ENCODE results near the gene CLBA1. TPM values are rescaled to one million over a fixed set of nuclear protein-coding genes. Genes with fewer than 3 reads are reported as not detected.

The CLBA1 gene
- polyA plus RNA-seq, 2 of the 4 experiments (the other 2 are of a cell fraction): 11.5 to 12.0 TPM

DNA sequence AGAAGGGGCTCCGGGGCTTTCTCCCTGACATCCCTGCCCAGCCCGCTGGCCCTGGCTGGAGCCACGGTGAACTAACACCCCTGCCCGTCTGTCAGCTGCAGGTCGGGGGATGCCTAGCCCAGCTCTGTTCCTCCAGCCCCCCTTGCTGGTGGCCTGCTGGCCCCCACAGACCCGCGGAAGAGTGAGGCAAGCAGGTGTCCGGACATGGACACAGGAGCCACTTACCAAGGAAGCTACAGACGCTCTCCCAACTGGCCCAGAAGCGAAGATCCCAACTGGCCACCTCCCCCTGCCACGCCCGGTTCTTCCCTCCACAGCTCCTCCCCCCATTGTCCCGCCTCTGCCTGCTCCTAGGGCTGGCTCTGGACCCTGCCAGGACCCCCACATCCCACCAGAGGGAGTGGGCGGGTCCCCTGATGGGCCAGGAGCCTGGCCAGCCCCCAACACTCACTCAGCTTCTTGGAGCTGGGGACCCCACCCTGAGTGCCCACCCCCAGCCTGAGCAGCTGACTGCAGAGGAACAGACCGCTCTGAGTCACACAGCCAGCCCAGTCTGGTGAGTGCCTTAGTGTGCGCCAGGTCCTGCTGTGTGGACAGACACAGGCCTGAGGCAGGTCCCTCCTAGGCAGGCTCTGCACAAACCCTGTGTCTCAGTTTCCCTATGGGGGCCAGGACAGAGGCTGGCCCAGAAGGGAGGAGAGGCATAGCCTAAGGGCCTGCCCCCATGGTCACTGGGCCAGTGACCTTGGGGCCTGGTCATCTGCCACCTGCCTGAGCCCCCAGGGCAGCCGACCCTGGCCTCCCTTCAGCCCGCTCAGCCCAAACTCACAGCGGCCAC is 15.1 kb upstream of the CLBA1 start (continued):
- TF ChIP-seq, protein P1, sequence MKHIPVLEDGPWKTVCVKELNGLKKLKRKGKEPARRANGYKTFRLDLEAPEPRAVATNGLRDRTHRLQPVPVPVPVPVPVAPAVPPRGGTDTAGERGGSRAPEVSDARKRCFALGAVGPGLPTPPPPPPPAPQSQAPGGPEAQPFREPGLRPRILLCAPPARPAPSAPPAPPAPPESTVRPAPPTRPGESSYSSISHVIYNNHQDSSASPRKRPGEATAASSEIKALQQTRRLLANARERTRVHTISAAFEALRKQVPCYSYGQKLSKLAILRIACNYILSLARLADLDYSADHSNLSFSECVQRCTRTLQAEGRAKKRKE (CRISPR knock-in tag; IDR thresholded peaks at IDR 0.05; ENCODE audit: low read depth): peak; percentile 62; the same call in 1 of the 2 replicates
- TF ChIP-seq EHF (CRISPR knock-in tag; IDR thresholded peaks at IDR 0.05): peak; percentile 84; the same call in 1 of the 2 replicates
- TF ChIP-seq HOXB13 (CRISPR knock-in tag; IDR thresholded peaks at IDR 0.05; ENCODE audit: low read depth): 0 out of 2 replicates have a peak, but pooled peaks have one; percentile 15
- TF ChIP-seq USF2 (IDR thresholded peaks at IDR 0.05): no peak
- TF ChIP-seq SREBF2 (IDR thresholded peaks at IDR 0.05): no peak
- TF ChIP-seq HDAC2 (IDR thresholded peaks at IDR 0.05): no peak
- peak; percentile 54; the same call in 1 of the 2 replicates for TF ChIP-seq JUNB (IDR thresholded peaks at IDR 0.05)
- no peak for TF ChIP-seq HOXA7 (CRISPR knock-in tag; IDR thresholded peaks at IDR 0.05)

GRCh38 chr14:104971447-104972240 is 13.9 kb upstream of the CLBA1 start:
- H3K9me3 ChIP-seq: no peaks in the 10 kb centered on the region
- 64% methylated on average over 8 of the region's 12 CpGs for WGBS (ENCODE audit: missing lambda C conversion rate)
- peaks cover 93% of the 10 kb centered on the region for H3K4me1 ChIP-seq
- no peak for ATAC-seq
- CTCF ChIA-PET: interaction anchor here (0.6 to 6.6 kb wide), 9 partner anchors 32 to 203 kb away, joined by 3 to 235 read pairs (median 39); no protein-coding TSS in a partner anchor
- no peak for FAIRE-seq
- 0 out of 3 replicates have a peak overlapping the region, but pooled peaks have one; percentile 4 for H3K4me3 ChIP-seq
- peak overlapping the region; percentile 97 for H3K4me2 ChIP-seq
- DNase-seq (ENCODE audit: low read depth in 1 of 2, low spot score in 1 of 2): no peak
- TF ChIP-seq HOXB5 (CRISPR knock-in tag; IDR thresholded peaks at IDR 0.05): 0 out of 2 replicates have a peak, but pooled peaks have one; percentile 37
- no peak for TF ChIP-seq KDM1A (IDR thresholded peaks at IDR 0.05; ENCODE audit: low read depth)
- POLR2A ChIA-PET: interaction anchor here (0.6 to 3.8 kb wide), 5 partner anchors 14 to 116 kb away, joined by 3 to 76 read pairs (median 19); partner anchors contain the start of genes CDCA4 and CLBA1
- H3K27ac ChIP-seq: peak overlapping the region; percentile 97 to 99

- ATAC-seq (peak; percentile 19 to 37), FAIRE-seq (no peak), DNase-seq (ENCODE audit: low read depth in 1 of 2, low spot score in 1 of 2) (peak; percentile 79 to 93)
- Histone ChIP-seq H3K9me3 (no peaks in the 10 kb centered on the region), H3K4me2 (peak overlapping the region; percentile 97), H3K27ac (peak overlapping the region; percentile 97 to 99), H3K4me1 (peaks cover 90% of the 10 kb centered on the region), H3K4me3 (peak overlapping the region; percentile 11; the same call in 1 of the 3 replicates)
- ChIA-PET CTCF (interaction anchor here (0.5 to 6.6 kb wide), 19 partner anchors 8 to 204 kb away, joined by 3 to 235 read pairs (median 7); partner anchors contain the start of gene CDCA4), POLR2A (interaction anchor here (0.6 to 3.8 kb wide), 9 partner anchors 13 to 119 kb away, joined by 3 to 76 read pairs (median 6); partner anchors contain the start of genes CDCA4 and CLBA1)
- 15% methylated on average over 12 of the region's 28 CpGs for WGBS (ENCODE audit: missing lambda C conversion rate)
- TF ChIP-seq POLR2AphosphoS2 (conservative IDR thresholded peaks at IDR 0.05; ENCODE audit: low read length): no peak; the same call in 1 of the 2 replicates
- TF ChIP-seq POLR2A (IDR thresholded peaks at IDR 0.05; ENCODE audit: low read length): no peak
- peak; percentile 14 for TF ChIP-seq TFCP2L1 (CRISPR knock-in tag; IDR thresholded peaks at IDR 0.05)
- peak; percentile 50; the same call in 1 of the 2 replicates for TF ChIP-seq TP53 (CRISPR knock-in tag; IDR thresholded peaks at IDR 0.05)
- TF ChIP-seq RAD21 (conservative IDR thresholded peaks at IDR 0.05 in 1 of 2, IDR thresholded peaks at IDR 0.05 in 1 of 2): 0 out of 5 replicates have a peak, but pooled peaks of 1 of the 2 experiments have one; percentile 7
- no peak for TF ChIP-seq HOXA7 (CRISPR knock-in tag; IDR thresholded peaks at IDR 0.05)
- peak; percentile 77 for TF ChIP-seq BHLHE40 (IDR thresholded peaks at IDR 0.05; ENCODE audit: low read depth, low read length)
- TF ChIP-seq JUNB (IDR thresholded peaks at IDR 0.05): peak; percentile 53
- peak; percentile 50; the same call in 1 of the 2 replicates for TF ChIP-seq NPAS2 (CRISPR knock-in tag; IDR thresholded peaks at IDR 0.05; ENCODE audit: borderline replicate concordance)
- TF ChIP-seq FOXS1 (CRISPR knock-in tag; IDR thresholded peaks at IDR 0.05): peak; percentile 63; the same call in 1 of the 2 replicates
- TF ChIP-seq SREBF2 (IDR thresholded peaks at IDR 0.05): no peak
- TF ChIP-seq RCOR1 (IDR thresholded peaks at IDR 0.05; ENCODE audit: low read depth, low read length): no peak
- no peak for TF ChIP-seq FOSB (CRISPR knock-in tag; IDR thresholded peaks at IDR 0.05)
- TF ChIP-seq HOXB5 (CRISPR knock-in tag; IDR thresholded peaks at IDR 0.05): peak; percentile 76; the same call in 1 of the 2 replicates
- peak in 1 of 2 experiments; percentile 51; a peak in 2 of 5 replicates for TF ChIP-seq EP300 (IDR thresholded peaks at IDR 0.05)
- peak; percentile 83 for TF ChIP-seq HEYL (CRISPR knock-in tag; IDR thresholded peaks at IDR 0.05)
- 0 out of 3 replicates have a peak, but pooled peaks have one; percentile 15 for TF ChIP-seq BCL3 (IDR thresholded peaks at IDR 0.05)
- no peak for TF ChIP-seq RARB (CRISPR knock-in tag; IDR thresholded peaks at IDR 0.05)
- peak; percentile 81 for TF ChIP-seq MAX (IDR thresholded peaks at IDR 0.05)
- TF ChIP-seq JUN (IDR thresholded peaks at IDR 0.05): peak; percentile 46 to 66; a peak in 1 of 5 replicates
- peak; percentile 87 for TF ChIP-seq EHF (CRISPR knock-in tag; IDR thresholded peaks at IDR 0.05)
- peak; percentile 60 for TF ChIP-seq HOXB13 (CRISPR knock-in tag; IDR thresholded peaks at IDR 0.05; ENCODE audit: low read depth)
These were observed 13.1 kb upstream of the CLBA1 start for GRCh38 chr14:104972301-104973134.
